ENCODE results near the gene SLC12A8.

Gene SLC12A8

GRCh38 chr3:125136966-125137357, 75.6 kb downstream of the SLC12A8 start:
- no peak for DNase-seq

- no peak for DNase-seq
Observed at GRCh38 chr3:125136515-125136914, 76.0 kb downstream of the SLC12A8 start.

GRCh38 chr3:125134952-125135351, 77.6 kb downstream of the SLC12A8 start:
- DNase-seq, result no peak

GRCh38 chr3:125132815-125133214, 79.7 kb downstream of the SLC12A8 start:
- no peak for DNase-seq

GRCh38 chr3:125129512-125129997, 83.0 kb downstream of the SLC12A8 start:
- no peak for DNase-seq

GRCh38 chr3:125128861-125129501, 83.6 kb downstream of the SLC12A8 start:
- DNase-seq, result no peak

GRCh38 chr3:125126323-125126722, 86.2 kb downstream of the SLC12A8 start:
- no peak for DNase-seq

GRCh38 chr3:125125821-125126245, 86.7 kb downstream of the SLC12A8 start:
- DNase-seq, result no peak

- DNase-seq, result no peak
Observed at GRCh38 chr3:125123451-125124305, 88.9 kb downstream of the SLC12A8 start.

- no peak for DNase-seq
Observed at GRCh38 chr3:125121246-125122010, 91.1 kb downstream of the SLC12A8 start.

GRCh38 chr3:125120379-125121122, 92.0 kb downstream of the SLC12A8 start:
- DNase-seq, result no peak

- DNase-seq, result no peak
Observed at GRCh38 chr3:125119752-125120378, 92.7 kb downstream of the SLC12A8 start.

GRCh38 chr3:125118600-125118999, 93.9 kb downstream of the SLC12A8 start:
- DNase-seq, result no peak

- DNase-seq, result no peak
Observed at GRCh38 chr3:125117631-125118191, 94.8 kb downstream of the SLC12A8 start.

GRCh38 chr3:125116311-125117080, 96.1 kb downstream of the SLC12A8 start:
- no peak for DNase-seq

GRCh38 chr3:125115640-125116039, 96.9 kb downstream of the SLC12A8 start:
- DNase-seq, result no peak

- DNase-seq, result no peak
Observed at GRCh38 chr3:125112981-125113380, 99.6 kb downstream of the SLC12A8 start.

- no peak for DNase-seq
Observed at GRCh38 chr3:125110876-125111480, 101.6 kb downstream of the SLC12A8 start.

- DNase-seq, result no peak
Observed at GRCh38 chr3:125110016-125110875, 102.3 kb downstream of the SLC12A8 start.

- DNase-seq, result no peak
Observed at GRCh38 chr3:125109536-125109925, 103.0 kb downstream of the SLC12A8 start.

Data from activated effector memory CD4-positive, alpha-beta T cell treated with anti-CD3 and anti-CD28 coated beads, Interleukin-2, amount 50 U/mL, for 16 hours (primary cell).